Duodenal mucosa (tissue), 2 donors: Measurements from ENCODE around the gene WNT3A.

Experiments used
- H3K27ac ChIP-seq: one replicate; pipeline ENCODE4 v1.7.0; 2013; ENCODE audit warnings: low read depth, low read length
- H3K27me3 ChIP-seq, 2 donors: one replicate each; pipeline ENCODE4 v1.7.0; 2013; ENCODE audit warnings: low read length in 2 of 2, control low read depth in 1 of 2; ENCODE audit not compliant: insufficient read depth in 2 of 2, control insufficient read depth in 1 of 2
- H3K36me3 ChIP-seq, 2 donors: one replicate each; pipeline ENCODE4 v1.7.0; 2013; ENCODE audit warnings: low read length in 2 of 2, control low read depth in 1 of 2; ENCODE audit not compliant: insufficient read depth in 2 of 2, control insufficient read depth in 1 of 2
- H3K4me1 ChIP-seq, 2 donors: one replicate each; pipeline ENCODE4 v1.7.0; 2013; ENCODE audit warnings: low read length in 2 of 2, control low read depth in 1 of 2; ENCODE audit not compliant: insufficient read depth in 2 of 2, control insufficient read depth in 1 of 2
- H3K4me3 ChIP-seq, 2 donors: one replicate each; pipeline ENCODE4 v1.7.0; 2013; ENCODE audit warnings: low read length in 2 of 2, low read depth in 1 of 2
- H3K9ac ChIP-seq, 2 donors: one replicate each; pipeline ENCODE4 v1.7.0; 2013; ENCODE audit warnings: low read length in 2 of 2, low read depth in 1 of 2
- H3K9me3 ChIP-seq, 2 donors: one replicate each; pipeline ENCODE4 v1.7.0; 2013; ENCODE audit warnings: low read length in 2 of 2, control low read depth in 1 of 2; ENCODE audit not compliant: control insufficient read depth in 1 of 2

The WNT3A gene

GRCh38 chr1:228102791-228103620 is 96.2 kb downstream of the WNT3A start, which contains the start of gene C1orf35:
Gene C1orf35, minus strand, starts transcription at chr1:228103325. Its CDS starts 98 bp downstream, at chr1:228103227.
- H3K36me3 ChIP-seq, result peaks cover 31 to 48% of the 10 kb centered on the region in 2 donors
- H3K4me1 ChIP-seq, result peaks cover 23 to 41% of the 10 kb centered on the region in 2 donors
- H3K4me3 ChIP-seq, result peak within 1 kb of the TSS; percentile 80 to 86
- peak within 1 kb of the TSS; percentile 73 for H3K27ac ChIP-seq
- no peaks in the 10 kb centered on the region for H3K27me3 ChIP-seq
- no peaks in the 10 kb centered on the region for H3K9me3 ChIP-seq
- peak within 1 kb of the TSS; percentile 69 to 84 for H3K9ac ChIP-seq

GRCh38 chr1:228104526-228105269 is 97.9 kb downstream of the WNT3A start:
- Histone ChIP-seq H3K27me3 (no peaks in the 10 kb centered on the region), H3K27ac (no peak overlapping the region), H3K36me3 (peaks cover 17 to 31% of the 10 kb centered on the region in 2 donors), H3K9ac (no peak overlapping the region), H3K4me3 (no peak overlapping the region), H3K4me1 (peaks cover 29 to 42% of the 10 kb centered on the region in 2 donors), H3K9me3 (no peaks in the 10 kb centered on the region)

GRCh38 chr1:228105270-228105995 is 98.6 kb downstream of the WNT3A start:
- peaks cover 36 to 48% of the 10 kb centered on the region in 2 donors for H3K4me1 ChIP-seq
- H3K27me3 ChIP-seq, result no peaks in the 10 kb centered on the region
- peaks cover 13 to 23% of the 10 kb centered on the region in 2 donors for H3K36me3 ChIP-seq
- H3K9ac ChIP-seq, result no peak overlapping the region
- no peak overlapping the region for H3K27ac ChIP-seq
- H3K4me3 ChIP-seq, result no peak overlapping the region
- no peaks in the 10 kb centered on the region for H3K9me3 ChIP-seq

- Histone ChIP-seq H3K4me1 (peaks cover 38 to 46% of the 10 kb centered on the region in 2 donors), H3K4me3 (no peak overlapping the region), H3K36me3 (peaks cover 9 to 16% of the 10 kb centered on the region in 2 donors), H3K9me3 (no peaks in the 10 kb centered on the region), H3K27me3 (no peaks in the 10 kb centered on the region), H3K27ac (no peak overlapping the region), H3K9ac (no peak overlapping the region)
Measured at GRCh38 chr1:228105996-228106799, 99.4 kb downstream of the WNT3A start.

- Histone ChIP-seq H3K9me3 (no peaks in the 10 kb centered on the region), H3K4me3 (no peak overlapping the region), H3K27me3 (no peaks in the 10 kb centered on the region), H3K9ac (no peak overlapping the region), H3K4me1 (peaks cover 33 to 40% of the 10 kb centered on the region in 2 donors), H3K27ac (no peak overlapping the region), H3K36me3 (peaks cover 9 to 14% of the 10 kb centered on the region in 2 donors)
Measured at GRCh38 chr1:228106800-228107054, 99.9 kb downstream of the WNT3A start.

GRCh38 chr1:228107636-228108035 is 100.8 kb downstream of the WNT3A start:
- H3K4me3 ChIP-seq, result no peak overlapping the region
- H3K27ac ChIP-seq, result no peak overlapping the region
- no peaks in the 10 kb centered on the region for H3K9me3 ChIP-seq
- H3K9ac ChIP-seq, result peak overlapping the region in 1 of 2 donors; percentile 99
- no peaks in the 10 kb centered on the region for H3K27me3 ChIP-seq
- peaks cover 31 to 38% of the 10 kb centered on the region in 2 donors for H3K4me1 ChIP-seq
- peaks cover 9 to 14% of the 10 kb centered on the region in 2 donors for H3K36me3 ChIP-seq

- H3K4me3 ChIP-seq, result peak overlapping the region; percentile 79 to 98
- H3K4me1 ChIP-seq, result peaks cover 31 to 38% of the 10 kb centered on the region in 2 donors
- H3K27ac ChIP-seq, result peak overlapping the region; percentile 91
- no peaks in the 10 kb centered on the region for H3K27me3 ChIP-seq
- H3K9ac ChIP-seq, result peak overlapping the region; percentile 84 to 99
- peaks cover 9 to 14% of the 10 kb centered on the region in 2 donors for H3K36me3 ChIP-seq
- H3K9me3 ChIP-seq, result no peaks in the 10 kb centered on the region
Measured at GRCh38 chr1:228108055-228108690, 101.4 kb downstream of the WNT3A start.

GRCh38 chr1:228108742-228109072 is 101.9 kb downstream of the WNT3A start:
- no peaks in the 10 kb centered on the region for H3K27me3 ChIP-seq

More at GRCh38 chr1:228108742-228109072, 101.9 kb downstream of the WNT3A start:
- Histone ChIP-seq H3K36me3 (peaks cover 9 to 14% of the 10 kb centered on the region in 2 donors), H3K9ac (peak overlapping the region; percentile 84 to 99), H3K4me3 (peak overlapping the region; percentile 79 to 98), H3K9me3 (no peaks in the 10 kb centered on the region), H3K4me1 (peaks cover 28 to 33% of the 10 kb centered on the region in 2 donors), H3K27ac (peak overlapping the region; percentile 91)
